Hindlimb muscle (tissue), 1 donor: ENCODE data around the gene CBX2. TPM values are rescaled to one million over a fixed set of nuclear protein-coding genes. Genes with fewer than 3 reads are reported as not detected.
A peak's percentile ranks its signal among the peaks of the same experiment; 100 is the strongest.

ENCODE experiments used
- DNase-seq: peaks from one replicate; pipeline ENCODE4 v3.0.0-alpha.2; 2013
- polyA plus RNA-seq: library from polyadenylated mRNA; unstranded; fragments of 120-200 nt; gene quantifications from one replicate; pipeline ENCODE4 v1.2.1, GENCODE V29; 2013; ENCODE audit not compliant: insufficient read length

CBX2 gene
- polyA plus RNA-seq, 1 donor = 10.5 TPM

DNA sequence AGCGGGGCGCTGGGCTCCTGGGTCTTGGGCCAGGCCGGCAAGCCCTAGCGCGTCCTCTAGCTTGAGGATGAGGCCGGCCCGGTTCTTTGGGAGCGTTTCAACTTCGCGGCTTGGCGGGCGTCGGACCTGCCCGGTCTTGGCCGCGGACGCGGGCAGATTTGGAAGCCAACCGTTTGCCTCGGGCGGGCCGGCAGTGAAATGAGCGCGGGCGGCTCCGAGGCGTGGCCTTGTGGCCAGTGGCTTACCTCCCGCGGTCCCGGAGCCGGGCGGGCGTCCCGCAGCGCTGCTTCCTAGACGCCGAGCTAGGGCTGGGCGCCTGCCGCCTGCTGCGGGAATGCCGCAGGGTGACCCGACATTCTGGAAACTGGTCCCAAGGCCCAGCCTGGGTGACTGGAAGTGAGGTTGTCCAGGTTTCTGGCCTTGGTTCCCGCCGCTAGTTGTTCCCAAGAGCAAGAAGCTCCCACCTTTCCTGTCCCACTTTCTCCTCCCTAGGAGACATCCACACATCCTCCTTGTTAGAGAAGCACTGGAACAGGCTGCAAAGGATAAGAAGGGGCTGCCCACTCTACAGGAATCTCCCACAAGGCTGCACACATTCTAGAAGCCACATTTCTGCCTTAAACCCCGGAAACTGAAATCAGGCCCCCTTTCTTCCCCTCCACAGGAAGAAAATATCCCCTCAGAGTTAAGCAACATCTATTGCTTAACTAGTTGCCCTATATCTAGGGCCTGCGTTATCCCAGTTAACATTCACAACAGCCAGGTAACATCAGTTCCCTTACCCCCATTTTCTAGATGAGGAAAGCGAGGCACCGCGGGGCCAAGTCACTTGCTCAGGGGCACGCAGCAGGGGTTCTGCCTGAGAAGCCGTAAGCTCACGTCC is 23.4 kb downstream of the CBX2 start:
- no peak for DNase-seq

GRCh38 chr17:79802039-79802735 is 24.2 kb downstream of the CBX2 start:
- DNase-seq = no peak

GRCh38 chr17:79802736-79803420 is 24.9 kb downstream of the CBX2 start:
- no peak for DNase-seq

- no peak for DNase-seq
These were observed 25.6 kb downstream of the CBX2 start for GRCh38 chr17:79803421-79803996.

- DNase-seq = no peak
These were observed 26.3 kb downstream of the CBX2 start for GRCh38 chr17:79803997-79804855.

- no peak for DNase-seq
These were observed 27.1 kb downstream of the CBX2 start for GRCh38 chr17:79804856-79805696.

GRCh38 chr17:79806446-79806760 is 28.5 kb downstream of the CBX2 start:
- DNase-seq = no peak

DNA sequence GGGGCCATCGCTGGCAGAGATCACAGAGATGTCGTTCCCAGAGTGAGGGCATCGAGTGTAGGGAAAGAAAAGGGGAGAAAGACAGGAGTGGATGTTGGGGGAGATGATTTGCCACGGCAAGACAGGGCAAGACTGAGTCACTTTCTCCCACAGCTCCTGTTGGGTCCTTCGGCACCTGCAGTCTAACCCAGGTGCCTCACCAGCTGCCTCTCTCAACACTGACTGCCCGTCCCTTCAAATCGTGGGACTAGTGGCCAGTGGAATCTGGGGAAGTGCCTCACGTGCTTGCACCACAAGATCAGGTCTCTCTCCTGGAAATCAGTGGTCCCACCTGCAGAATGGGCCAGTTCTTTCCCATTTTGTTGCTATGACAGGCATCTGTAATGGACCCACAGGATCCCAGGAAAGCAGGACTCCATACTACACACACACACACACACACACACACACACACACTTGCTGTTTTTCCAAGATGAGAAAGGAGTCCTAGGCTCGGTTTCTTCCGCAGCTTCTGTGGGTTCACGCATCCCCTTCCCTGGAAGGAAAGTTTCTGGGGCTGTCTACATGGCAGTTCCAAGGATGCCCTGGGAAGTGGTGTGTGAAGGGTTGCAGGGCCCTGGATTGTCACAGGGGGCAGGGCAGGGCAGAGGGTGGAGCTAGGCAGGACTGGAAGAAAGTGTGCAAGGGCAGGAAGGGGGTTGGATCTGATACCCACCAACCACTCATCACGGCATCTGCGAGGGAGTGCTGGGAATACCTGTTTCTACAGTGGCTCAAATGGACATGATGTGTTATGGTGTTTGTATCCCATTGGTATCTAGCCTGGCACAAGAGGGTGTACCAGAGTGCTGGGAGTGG is 29.1 kb downstream of the CBX2 start:
- DNase-seq = no peak

DNA sequence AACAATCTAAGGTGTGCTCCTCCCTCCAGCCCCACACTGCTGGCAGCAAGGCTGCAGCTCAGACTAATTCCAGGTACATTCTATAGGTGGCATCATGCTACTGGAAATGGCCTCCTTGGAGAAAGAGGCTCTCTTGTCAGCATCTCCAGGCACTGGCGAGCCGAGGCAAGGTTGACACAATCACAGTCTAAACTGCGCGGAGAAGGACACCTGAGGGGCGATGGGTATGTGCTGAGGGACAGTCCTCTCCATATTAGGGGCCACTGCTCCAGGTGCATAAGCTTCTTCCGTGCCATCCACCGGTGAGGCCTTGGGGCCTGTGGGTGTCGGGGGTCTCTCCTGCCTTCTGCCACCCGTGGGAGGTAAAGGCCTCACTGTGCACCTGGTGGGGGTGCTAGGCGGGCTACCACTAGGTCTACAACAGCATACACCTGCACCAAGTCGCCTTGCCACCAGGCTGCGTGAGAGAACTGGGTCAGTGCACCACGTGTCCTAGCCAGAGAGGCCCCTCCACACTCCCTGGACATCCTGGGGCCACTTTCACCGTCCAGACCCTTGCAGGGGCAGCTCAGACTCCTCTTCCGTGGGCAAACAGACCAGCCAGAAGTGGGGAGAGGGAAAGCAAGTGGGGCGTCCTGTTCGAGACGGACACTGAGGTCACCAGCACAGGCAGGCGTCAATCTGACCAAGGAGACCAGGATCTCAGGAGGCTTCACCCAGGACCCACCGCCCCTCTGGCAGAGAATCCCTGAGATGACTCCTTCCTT is 31.0 kb downstream of the CBX2 start:
- no peak for DNase-seq

DNA sequence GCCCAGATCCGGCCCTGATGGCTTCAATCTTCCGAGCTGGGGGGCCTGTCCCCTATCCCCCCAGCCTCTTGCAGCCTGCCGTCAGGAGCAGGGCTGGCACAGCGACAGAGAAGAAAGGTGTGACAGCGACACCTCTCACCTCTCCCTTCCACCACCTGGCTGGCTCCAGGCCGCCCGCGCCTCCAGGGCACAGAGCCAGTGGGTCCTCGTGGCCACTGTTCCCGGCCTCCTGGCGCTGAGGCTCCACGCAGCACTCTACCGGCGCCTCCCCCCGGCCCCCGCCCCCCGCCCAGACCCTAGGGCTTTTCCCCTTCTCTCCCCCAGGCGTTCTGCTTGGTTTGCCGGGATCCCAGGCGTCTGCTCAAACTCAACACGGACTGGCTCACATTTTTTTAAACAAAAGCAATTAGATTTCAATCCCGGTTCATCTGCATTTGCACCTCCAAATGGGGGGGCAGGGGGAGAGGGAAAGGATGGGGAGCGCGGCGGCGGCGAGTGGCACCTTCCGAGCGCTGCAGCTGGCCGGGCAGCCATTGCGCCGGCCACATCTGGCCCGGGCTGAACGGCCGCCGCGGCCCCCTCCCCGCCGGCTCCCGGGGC is 31.7 kb downstream of the CBX2 start:
- DNase-seq = no peak

DNA sequence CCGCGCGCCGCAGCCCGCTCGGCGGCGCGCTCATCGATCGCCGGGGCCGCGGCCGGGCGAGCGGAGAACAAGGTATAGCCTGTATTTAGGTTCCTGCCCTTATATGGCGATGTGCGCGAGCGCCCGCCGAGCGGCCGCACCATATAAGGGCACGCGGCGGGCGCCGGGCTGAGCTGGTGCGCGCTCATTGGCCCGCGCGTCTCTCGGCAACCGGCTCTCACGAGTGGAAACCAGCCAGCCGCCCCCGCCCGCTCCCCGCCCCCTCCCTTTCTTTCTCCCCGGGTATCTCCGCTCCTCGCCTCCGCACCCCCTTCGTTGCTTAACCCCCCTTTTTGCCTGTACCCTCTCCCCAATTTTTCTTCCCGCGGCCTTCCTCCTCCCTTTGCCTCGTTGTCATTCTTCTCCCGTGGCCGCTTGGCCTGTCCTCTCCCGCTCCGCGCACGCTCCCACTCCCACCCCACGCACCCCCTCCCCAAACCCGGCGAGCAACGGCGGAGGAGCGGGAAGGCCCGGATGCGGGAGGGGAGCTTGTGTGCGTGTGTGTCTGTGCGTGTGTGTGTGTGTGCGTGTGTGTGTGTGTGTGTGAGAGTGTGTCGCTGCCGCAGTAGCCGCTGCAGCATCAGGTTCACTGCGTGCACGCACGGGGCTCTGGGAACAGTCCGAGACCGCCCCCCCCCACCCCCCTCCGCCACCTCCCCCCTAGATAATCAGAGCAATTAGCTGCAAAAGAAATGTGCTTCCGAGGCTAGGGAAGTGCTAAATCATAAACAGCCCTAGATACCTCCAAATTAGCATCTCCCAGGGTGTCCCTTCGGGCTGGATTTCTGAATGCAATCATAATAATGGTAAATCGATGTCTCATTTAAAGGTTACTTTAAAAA is 32.4 kb downstream of the CBX2 start:
- DNase-seq = peak; percentile 75

GRCh38 chr17:79811011-79811867 is 33.3 kb downstream of the CBX2 start:
- no peak for DNase-seq

DNA sequence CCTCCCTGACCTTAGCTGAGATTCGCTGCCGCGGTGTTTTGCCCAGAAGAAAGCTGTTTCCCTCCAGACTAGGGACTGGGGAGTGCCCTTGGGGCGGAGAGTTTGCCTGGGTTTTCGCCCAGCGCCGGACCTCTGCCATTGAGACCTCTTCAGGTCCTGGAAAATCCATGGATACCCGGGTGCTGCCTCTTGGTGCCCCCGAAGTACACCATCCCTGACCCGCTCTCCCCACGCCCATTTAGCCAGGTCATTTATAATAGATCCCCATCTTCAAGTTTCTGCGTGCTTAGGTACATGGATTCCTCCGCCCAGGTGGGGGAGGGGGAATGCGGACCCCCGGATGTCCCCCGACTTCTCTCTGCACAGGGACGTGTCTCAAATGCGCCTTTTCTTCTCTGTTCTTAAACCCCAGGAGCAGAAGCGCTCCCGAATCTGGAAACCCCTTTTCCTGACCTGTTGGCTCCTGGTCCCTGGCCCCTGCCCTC is 34.0 kb downstream of the CBX2 start:
- no peak for DNase-seq

DNA sequence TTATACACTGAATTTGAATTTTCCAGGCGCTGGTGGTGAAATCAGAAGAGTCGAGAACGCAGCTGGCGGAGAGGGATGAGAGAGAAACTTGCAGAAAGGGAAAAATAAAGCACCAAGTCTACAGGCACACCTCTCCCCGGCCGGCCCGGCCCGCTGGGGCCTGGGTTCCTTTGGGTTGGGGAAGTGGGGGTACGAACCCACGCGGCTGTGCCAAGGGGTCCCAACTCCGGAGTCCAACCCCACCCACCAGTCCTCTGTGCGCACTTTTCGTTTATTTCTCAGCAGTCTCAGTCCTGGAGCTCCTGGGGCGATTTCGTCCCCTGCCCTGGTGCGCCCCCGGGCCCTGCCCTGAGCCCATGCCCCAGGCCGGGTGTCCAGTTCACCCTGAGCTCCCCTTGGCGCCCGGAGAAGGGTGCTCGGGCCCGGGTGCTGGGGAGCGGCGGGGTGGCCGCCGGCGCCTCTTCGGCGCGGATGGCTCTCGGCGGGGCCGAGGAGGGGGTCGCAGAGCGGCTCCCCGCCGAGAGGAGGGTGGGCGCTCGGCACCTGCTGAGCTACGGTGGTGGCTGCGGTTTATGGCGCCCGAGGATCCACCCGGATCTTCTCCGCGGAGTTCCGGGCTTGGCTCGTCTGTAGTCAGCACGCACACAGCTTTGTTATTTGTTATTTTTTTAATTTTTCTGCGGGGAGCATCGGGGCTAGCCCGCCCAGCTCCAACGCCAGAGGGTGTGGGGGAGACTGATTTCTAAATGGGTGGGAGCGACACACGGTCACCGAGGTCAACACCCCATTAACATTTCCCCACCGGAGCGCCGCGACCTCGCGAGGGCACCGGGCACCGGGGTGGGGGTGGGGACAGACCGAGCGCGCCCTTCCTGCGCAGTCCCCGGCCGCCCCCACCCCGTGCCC is 34.7 kb downstream of the CBX2 start:
- DNase-seq = no peak

DNA sequence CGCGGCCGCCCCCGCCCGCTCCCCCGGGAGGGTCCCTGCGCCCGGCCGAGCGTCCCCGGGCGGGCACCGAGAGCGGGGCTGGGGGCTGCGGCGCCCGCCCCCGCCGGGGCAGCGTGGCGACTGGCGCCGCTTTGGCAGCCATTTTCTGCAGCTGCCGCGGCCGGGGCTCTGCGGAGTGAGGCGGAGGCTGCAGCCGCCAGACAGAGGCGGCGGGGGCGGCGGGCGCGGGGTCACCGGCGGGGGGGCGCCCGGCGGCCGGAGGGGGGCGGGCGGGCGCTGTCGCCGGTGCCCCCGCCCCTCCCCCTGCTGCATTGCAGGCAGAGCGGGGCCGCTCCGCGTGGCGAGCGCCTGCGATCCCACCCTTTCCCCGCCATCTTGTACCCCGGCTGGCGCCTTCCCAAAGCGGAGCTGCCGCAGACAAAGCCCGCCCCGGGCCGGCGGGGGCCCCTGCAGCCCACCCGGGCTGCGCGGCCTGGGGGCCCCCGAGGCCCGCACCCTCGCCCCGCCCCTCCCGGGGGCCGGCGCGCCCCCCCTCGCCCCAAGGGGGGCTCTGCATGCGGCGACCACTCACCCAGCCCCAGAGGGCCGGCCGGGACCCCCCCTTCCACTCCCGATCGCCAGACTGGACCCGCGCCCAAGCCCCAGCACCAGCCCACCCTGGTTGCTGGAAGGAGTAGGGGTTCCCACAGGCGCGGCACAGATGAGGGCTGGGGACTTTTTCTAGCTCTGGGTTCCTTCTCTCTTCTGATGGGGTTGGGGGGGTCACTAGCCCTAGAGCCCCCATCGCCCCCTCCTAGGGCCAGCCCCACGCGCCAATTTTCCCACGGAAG is 35.6 kb downstream of the CBX2 start:
- no peak for DNase-seq
